Karpas-422 (cell line): ENCODE results near the gene CA12. TPM values are rescaled to one million over a fixed set of nuclear protein-coding genes. Genes with fewer than 3 reads are reported as not detected.

Source experiments
- DNase-seq: peaks from one replicate; pipeline ENCODE4 v3.0.0-alpha.2; 2015
- H2AFZ ChIP-seq: fragments of 200-600 bp; sonication (generic); 2 replicates; pipeline ENCODE4 v1.6.1; 2014; ENCODE audit warnings: antibody characterized with exemption, low read length, mixed read lengths
- H3K27ac ChIP-seq: fragments of 200-600 bp; sonication (generic); 2 replicates; pipeline ENCODE4 v1.5.1; 2014; ENCODE audit warnings: mild to moderate bottlenecking, low read length, moderate library complexity
- H3K27me3 ChIP-seq: fragments of 200-600 bp; sonication (generic); 2 replicates; pipeline ENCODE4 v1.6.1; 2014; ENCODE audit warnings: low read length, mixed read lengths
- H3K36me3 ChIP-seq: fragments of 200-600 bp; sonication (generic); 2 replicates; pipeline ENCODE4 v1.6.1; 2014; ENCODE audit warnings: low read length, mixed read lengths; ENCODE audit not compliant: insufficient read depth
- H3K4me1 ChIP-seq: fragments of 200-600 bp; sonication (generic); 2 replicates; pipeline ENCODE4 v1.6.1; 2014; ENCODE audit warnings: mild to moderate bottlenecking, low read length, mixed read lengths
- H3K4me2 ChIP-seq: fragments of 200-600 bp; sonication (generic); 2 replicates; pipeline ENCODE4 v1.6.1; 2014; ENCODE audit warnings: low read length, low read depth, mild to moderate bottlenecking; ENCODE audit not compliant: poor library complexity, severe bottlenecking
- H3K4me3 ChIP-seq: fragments of 200-600 bp; sonication (generic); 2 replicates; pipeline ENCODE4 v1.5.1; 2014; ENCODE audit warnings: mild to moderate bottlenecking, antibody characterized with exemption, low read length, mixed read lengths
- H3K79me2 ChIP-seq: fragments of 200-600 bp; sonication (generic); 2 replicates; pipeline ENCODE4 v1.6.1; 2014; ENCODE audit warnings: mild to moderate bottlenecking, low read length, mixed read lengths
- H3K9ac ChIP-seq: fragments of 200-600 bp; sonication (generic); 2 replicates; pipeline ENCODE4 v1.6.0; 2014; ENCODE audit warnings: low read length
- H3K9me2 ChIP-seq: fragments of 200-600 bp; sonication (generic), shearing (Covaris generic); replicated peaks from 2 replicates; pipeline ENCODE4 v1.6.0; 2014; ENCODE audit warnings: mild to moderate bottlenecking, low read length, moderate library complexity; ENCODE audit not compliant: insufficient read depth
- H3K9me3 ChIP-seq: fragments of 300-700, 200-600 bp; sonication (generic); 2 replicates; pipeline ENCODE4 v1.6.1; 2014; ENCODE audit warnings: low read length, mixed read lengths
- H4K20me1 ChIP-seq: fragments of 200-600 bp; sonication (generic); 2 replicates; pipeline ENCODE4 v1.6.1; 2014; ENCODE audit warnings: mild to moderate bottlenecking, antibody characterized with exemption, low read length, low read depth; ENCODE audit not compliant: insufficient read depth
- total RNA-seq: library from RNA; depleted of rRNA; stranded (reverse); fragments of >200 nt; shearing (Covaris generic); gene quantifications from 2 replicates; pipeline ENCODE4 v1.2.3, GENCODE V29; 2014; ENCODE audit warnings: low replicate concordance

CA12 gene
- total RNA-seq, 1 experiment from 2014 or later: not detected

GRCh38 chr15:63363292-63363691, 18.4 kb downstream of the CA12 start:
- no peaks in the 10 kb centered on the region for H3K9me2 ChIP-seq
- no peak overlapping the region for H3K4me3 ChIP-seq
- H4K20me1 ChIP-seq: no peaks in the 10 kb centered on the region
- no peak overlapping the region for H3K27ac ChIP-seq
- H3K4me1 ChIP-seq: no peaks in the 10 kb centered on the region; the same call in 1 of the 2 replicates
- no peaks in the 10 kb centered on the region for H3K36me3 ChIP-seq
- no peak for DNase-seq
- no peak overlapping the region for H3K9ac ChIP-seq
- H3K79me2 ChIP-seq: no peaks in the 10 kb centered on the region
- no peak overlapping the region for H3K4me2 ChIP-seq
- H3K27me3 ChIP-seq: no peaks in the 10 kb centered on the region
- H3K9me3 ChIP-seq: no peaks in the 10 kb centered on the region
- H2AFZ ChIP-seq: no peak overlapping the region

- Histone ChIP-seq H3K4me2 (no peak overlapping the region), H3K79me2 (no peaks in the 10 kb centered on the region), H3K9me2 (no peaks in the 10 kb centered on the region), H3K27ac (no peak overlapping the region), H3K27me3 (no peaks in the 10 kb centered on the region), H3K9ac (no peak overlapping the region), H3K36me3 (no peaks in the 10 kb centered on the region), H3K4me3 (no peak overlapping the region), H2AFZ (no peak overlapping the region), H3K4me1 (no peaks in the 10 kb centered on the region; the same call in 1 of the 2 replicates), H4K20me1 (no peaks in the 10 kb centered on the region), H3K9me3 (no peaks in the 10 kb centered on the region)
- DNase-seq: no peak
These were observed 18.8 kb downstream of the CA12 start for GRCh38 chr15:63362885-63363284.

- H3K27ac ChIP-seq: no peak overlapping the region
- H3K79me2 ChIP-seq: no peaks in the 10 kb centered on the region
- no peaks in the 10 kb centered on the region for H3K36me3 ChIP-seq
- H3K4me1 ChIP-seq: no peaks in the 10 kb centered on the region; the same call in 1 of the 2 replicates
- H3K9ac ChIP-seq: no peak overlapping the region
- no peaks in the 10 kb centered on the region for H3K27me3 ChIP-seq
- H3K9me3 ChIP-seq: no peaks in the 10 kb centered on the region
- no peaks in the 10 kb centered on the region for H3K9me2 ChIP-seq
- H2AFZ ChIP-seq: no peak overlapping the region
- no peak overlapping the region for H3K4me2 ChIP-seq
- DNase-seq: no peak
- H4K20me1 ChIP-seq: no peaks in the 10 kb centered on the region
- H3K4me3 ChIP-seq: no peak overlapping the region
These were observed 19.4 kb downstream of the CA12 start for GRCh38 chr15:63362196-63362595.

GRCh38 chr15:63360170-63360569, 21.5 kb downstream of the CA12 start:
- Histone ChIP-seq H3K36me3 (no peaks in the 10 kb centered on the region), H4K20me1 (no peaks in the 10 kb centered on the region), H3K9me2 (no peaks in the 10 kb centered on the region), H3K4me1 (no peaks in the 10 kb centered on the region; the same call in 1 of the 2 replicates), H2AFZ (no peak overlapping the region), H3K27ac (no peak overlapping the region), H3K4me3 (no peak overlapping the region), H3K9ac (no peak overlapping the region), H3K4me2 (no peak overlapping the region), H3K27me3 (no peaks in the 10 kb centered on the region), H3K9me3 (no peaks in the 10 kb centered on the region), H3K79me2 (no peaks in the 10 kb centered on the region)
- DNase-seq: no peak

GRCh38 chr15:63358241-63359029, 23.2 kb downstream of the CA12 start:
- no peak overlapping the region for H3K9ac ChIP-seq
- H3K27ac ChIP-seq: no peak overlapping the region
- no peaks in the 10 kb centered on the region for H3K9me2 ChIP-seq
- H3K4me3 ChIP-seq: no peak overlapping the region
- H2AFZ ChIP-seq: no peak overlapping the region
- no peaks in the 10 kb centered on the region; the same call in 1 of the 2 replicates for H3K4me1 ChIP-seq
- no peak for DNase-seq
- H4K20me1 ChIP-seq: no peaks in the 10 kb centered on the region
- H3K9me3 ChIP-seq: no peaks in the 10 kb centered on the region
- no peaks in the 10 kb centered on the region for H3K36me3 ChIP-seq
- no peak overlapping the region for H3K4me2 ChIP-seq
- H3K79me2 ChIP-seq: no peaks in the 10 kb centered on the region
- no peaks in the 10 kb centered on the region for H3K27me3 ChIP-seq

- no peaks in the 10 kb centered on the region for H3K79me2 ChIP-seq
- no peak overlapping the region for H3K4me3 ChIP-seq
- no peaks in the 10 kb centered on the region for H3K27me3 ChIP-seq
- DNase-seq: no peak
- H4K20me1 ChIP-seq: no peaks in the 10 kb centered on the region
- no peaks in the 10 kb centered on the region for H3K9me2 ChIP-seq
- no peak overlapping the region for H3K9ac ChIP-seq
- no peaks in the 10 kb centered on the region for H3K4me1 ChIP-seq
- no peak overlapping the region for H3K4me2 ChIP-seq
- no peak overlapping the region for H3K27ac ChIP-seq
- H2AFZ ChIP-seq: no peak overlapping the region
- no peaks in the 10 kb centered on the region for H3K9me3 ChIP-seq
- no peaks in the 10 kb centered on the region for H3K36me3 ChIP-seq
These were observed 23.9 kb downstream of the CA12 start for GRCh38 chr15:63357731-63358130.

- Histone ChIP-seq H3K4me1 (no peaks in the 10 kb centered on the region), H3K79me2 (no peaks in the 10 kb centered on the region), H3K27ac (no peak overlapping the region), H2AFZ (no peak overlapping the region), H3K27me3 (no peaks in the 10 kb centered on the region), H3K9me3 (no peaks in the 10 kb centered on the region), H4K20me1 (no peaks in the 10 kb centered on the region), H3K36me3 (no peaks in the 10 kb centered on the region), H3K9me2 (no peaks in the 10 kb centered on the region), H3K9ac (no peak overlapping the region), H3K4me3 (no peak overlapping the region), H3K4me2 (no peak overlapping the region)
- DNase-seq: no peak
These were observed 24.6 kb downstream of the CA12 start for GRCh38 chr15:63357061-63357460.

GRCh38 chr15:63354821-63355650, 26.6 kb downstream of the CA12 start:
- H3K9me2 ChIP-seq: no peaks in the 10 kb centered on the region
- H3K27me3 ChIP-seq: no peaks in the 10 kb centered on the region
- no peak overlapping the region for H3K9ac ChIP-seq
- H3K36me3 ChIP-seq: no peaks in the 10 kb centered on the region
- H4K20me1 ChIP-seq: no peaks in the 10 kb centered on the region
- H3K27ac ChIP-seq: no peak overlapping the region
- H3K4me2 ChIP-seq: no peak overlapping the region
- no peaks in the 10 kb centered on the region for H3K79me2 ChIP-seq
- H3K4me3 ChIP-seq: no peak overlapping the region
- no peak overlapping the region for H2AFZ ChIP-seq
- no peak for DNase-seq
- H3K4me1 ChIP-seq: no peaks in the 10 kb centered on the region
- no peaks in the 10 kb centered on the region for H3K9me3 ChIP-seq
